CD4-positive, alpha-beta T cell treated with Interleukin-4 for 1 hour (primary cell): ENCODE results near the gene KDM5B.
"Not testable (repeated sequence)": the region's sequence is repeated elsewhere in the genome, so short reads cannot be mapped to it uniquely, and the experiment has no call there.

ENCODE experiments used
- DNase-seq, 2 donors: peaks; one replicate each; pipeline ENCODE4 v3.0.0-alpha.2; 2020 to 2022

Gene KDM5B

GRCh38 chr1:202807926-202808757 lies at the start of gene KDM5B:
Gene KDM5B, minus strand, starts transcription at chr1:202808421. Its CDS starts 116 bp downstream, at chr1:202808305.
- peak; percentile 63 to 65 for DNase-seq

GRCh38 chr1:202857136-202857610 lies 49.0 kb upstream of the KDM5B start:
- no peak for DNase-seq

- DNase-seq = no peak
These were observed 47.8 kb upstream of the KDM5B start for GRCh38 chr1:202856014-202856413.

GRCh38 chr1:202854787-202855186 lies 46.6 kb upstream of the KDM5B start:
- no peak for DNase-seq

- DNase-seq = peak; percentile 18 to 35
These were observed 44.1 kb upstream of the KDM5B start for GRCh38 chr1:202852163-202852904.

GRCh38 chr1:202850593-202851362 lies 42.6 kb upstream of the KDM5B start:
- no peak for DNase-seq

GRCh38 chr1:202848191-202848542 lies 39.9 kb upstream of the KDM5B start:
- DNase-seq = no peak

- DNase-seq = no peak
These were observed 36.7 kb upstream of the KDM5B start for GRCh38 chr1:202844935-202845334.

- no peak for DNase-seq
These were observed 36.0 kb upstream of the KDM5B start for GRCh38 chr1:202844259-202844658.

GRCh38 chr1:202843081-202843480 lies 34.9 kb upstream of the KDM5B start:
- no peak for DNase-seq

GRCh38 chr1:202837746-202838262 lies 29.6 kb upstream of the KDM5B start:
- no peak for DNase-seq

GRCh38 chr1:202836623-202837403 lies 28.6 kb upstream of the KDM5B start:
- peak in 1 of 2 donors; percentile 23 for DNase-seq

- DNase-seq = peak; percentile 39 to 51
These were observed 27.4 kb upstream of the KDM5B start for GRCh38 chr1:202835548-202836072.

GRCh38 chr1:202834771-202835547 lies 26.7 kb upstream of the KDM5B start:
- no peak for DNase-seq

GRCh38 chr1:202831906-202832305 lies 23.7 kb upstream of the KDM5B start:
- DNase-seq = no peak

GRCh38 chr1:202829223-202829622 lies 21.0 kb upstream of the KDM5B start:
- DNase-seq = not testable (repeated sequence)

- DNase-seq = no peak
These were observed 17.5 kb upstream of the KDM5B start for GRCh38 chr1:202825748-202826147.

GRCh38 chr1:202821467-202821866 lies 13.2 kb upstream of the KDM5B start:
- DNase-seq = no peak

- no peak for DNase-seq
These were observed 10.6 kb upstream of the KDM5B start for GRCh38 chr1:202818819-202819218.

GRCh38 chr1:202815120-202815519 lies 6.9 kb upstream of the KDM5B start:
- no peak for DNase-seq
